ENCODE measurements around the gene XIRP1. TPM values are rescaled to one million over a fixed set of nuclear protein-coding genes. Genes with fewer than 3 reads are reported as not detected.

The XIRP1 gene
- total RNA-seq, 1 donor from 2014 or later: not detected

DNA sequence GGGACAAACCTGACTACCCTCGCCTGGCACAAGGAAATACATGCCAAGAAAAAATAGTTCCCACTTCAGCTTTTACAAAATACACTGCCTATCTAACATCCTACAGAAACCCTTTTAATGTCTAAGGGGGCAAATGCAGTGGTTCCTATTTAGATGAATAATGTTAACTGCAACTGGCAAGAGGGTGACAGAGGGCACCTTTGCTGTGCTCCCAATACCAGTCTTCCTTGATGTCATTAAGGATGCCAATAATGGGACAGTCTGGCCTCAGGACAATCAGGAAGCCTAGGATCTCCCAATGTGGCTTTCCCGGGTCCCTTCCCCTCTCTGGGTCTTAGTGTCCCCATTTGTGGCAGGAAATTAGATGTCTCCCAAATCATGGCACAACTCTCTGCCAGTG lies 53.0 kb downstream of the XIRP1 start:
- peaks cover 17 to 29% of the 10 kb centered on the region in 2 donors for H3K4me1 ChIP-seq
- H3K4me3 ChIP-seq: no peak overlapping the region
- H3K9me3 ChIP-seq: no peaks in the 10 kb centered on the region
- no peaks in the 10 kb centered on the region for H3K27me3 ChIP-seq
- intact Hi-C loops (cut with DNase I): loop anchor here (10.0 kb wide), 1 partner anchor 45 kb away; no protein-coding TSS in a partner anchor
- H3K36me3 ChIP-seq: peaks cover 40 to 55% of the 10 kb centered on the region in 2 donors
- peak overlapping the region; percentile 12 to 24 for H3K27ac ChIP-seq
- no peak for DNase-seq (ENCODE audit: low spot score in 2 of 2)
- TF ChIP-seq, protein P1, sequence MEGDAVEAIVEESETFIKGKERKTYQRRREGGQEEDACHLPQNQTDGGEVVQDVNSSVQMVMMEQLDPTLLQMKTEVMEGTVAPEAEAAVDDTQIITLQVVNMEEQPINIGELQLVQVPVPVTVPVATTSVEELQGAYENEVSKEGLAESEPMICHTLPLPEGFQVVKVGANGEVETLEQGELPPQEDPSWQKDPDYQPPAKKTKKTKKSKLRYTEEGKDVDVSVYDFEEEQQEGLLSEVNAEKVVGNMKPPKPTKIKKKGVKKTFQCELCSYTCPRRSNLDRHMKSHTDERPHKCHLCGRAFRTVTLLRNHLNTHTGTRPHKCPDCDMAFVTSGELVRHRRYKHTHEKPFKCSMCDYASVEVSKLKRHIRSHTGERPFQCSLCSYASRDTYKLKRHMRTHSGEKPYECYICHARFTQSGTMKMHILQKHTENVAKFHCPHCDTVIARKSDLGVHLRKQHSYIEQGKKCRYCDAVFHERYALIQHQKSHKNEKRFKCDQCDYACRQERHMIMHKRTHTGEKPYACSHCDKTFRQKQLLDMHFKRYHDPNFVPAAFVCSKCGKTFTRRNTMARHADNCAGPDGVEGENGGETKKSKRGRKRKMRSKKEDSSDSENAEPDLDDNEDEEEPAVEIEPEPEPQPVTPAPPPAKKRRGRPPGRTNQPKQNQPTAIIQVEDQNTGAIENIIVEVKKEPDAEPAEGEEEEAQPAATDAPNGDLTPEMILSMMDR (IDR thresholded peaks at IDR 0.05): no peak

DNA sequence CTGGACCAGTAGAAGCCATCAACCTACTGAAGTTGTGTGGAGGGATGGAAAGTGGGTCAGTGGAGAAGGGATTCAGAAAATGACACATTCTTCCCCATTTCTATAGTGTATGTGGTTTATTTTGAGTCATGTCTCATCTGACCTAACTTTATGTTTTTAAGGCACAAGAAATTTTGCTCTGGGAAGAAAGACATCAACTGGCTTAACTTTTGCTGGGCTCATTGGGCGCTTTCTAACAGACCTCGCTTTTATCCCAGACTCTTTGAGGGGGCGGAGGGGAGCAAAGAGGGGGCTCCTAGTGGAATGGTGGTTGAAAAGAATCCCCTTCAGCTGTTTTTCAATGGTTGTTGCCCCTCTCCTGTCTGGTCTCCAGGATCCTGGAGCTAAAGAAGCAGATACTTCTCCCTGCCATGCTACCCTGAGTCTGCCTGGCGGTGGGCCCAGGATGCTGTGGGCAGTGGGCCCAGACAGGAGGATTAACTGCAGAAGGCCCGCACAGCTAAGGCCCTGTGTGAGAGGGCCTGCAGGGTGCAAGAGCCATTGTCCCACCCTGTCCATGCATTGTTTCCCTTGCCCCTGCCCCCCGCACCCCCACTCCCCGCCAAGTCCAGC lies 53.5 kb downstream of the XIRP1 start:
- H3K27ac ChIP-seq: peak overlapping the region in 1 of 2 donors; percentile 5
- H3K9me3 ChIP-seq: no peaks in the 10 kb centered on the region
- TF ChIP-seq, protein P1 (IDR thresholded peaks at IDR 0.05): no peak
- no peaks in the 10 kb centered on the region for H3K27me3 ChIP-seq
- peak in 1 of 2 donors; percentile 81 for DNase-seq (ENCODE audit: low spot score in 2 of 2)
- intact Hi-C loops (cut with DNase I): loop anchor here (10.0 kb wide), 1 partner anchor 46 kb away; no protein-coding TSS in a partner anchor
- peaks cover 17 to 29% of the 10 kb centered on the region in 2 donors for H3K4me1 ChIP-seq
- H3K4me3 ChIP-seq: no peak overlapping the region
- H3K36me3 ChIP-seq: peaks cover 35 to 51% of the 10 kb centered on the region in 2 donors

DNA sequence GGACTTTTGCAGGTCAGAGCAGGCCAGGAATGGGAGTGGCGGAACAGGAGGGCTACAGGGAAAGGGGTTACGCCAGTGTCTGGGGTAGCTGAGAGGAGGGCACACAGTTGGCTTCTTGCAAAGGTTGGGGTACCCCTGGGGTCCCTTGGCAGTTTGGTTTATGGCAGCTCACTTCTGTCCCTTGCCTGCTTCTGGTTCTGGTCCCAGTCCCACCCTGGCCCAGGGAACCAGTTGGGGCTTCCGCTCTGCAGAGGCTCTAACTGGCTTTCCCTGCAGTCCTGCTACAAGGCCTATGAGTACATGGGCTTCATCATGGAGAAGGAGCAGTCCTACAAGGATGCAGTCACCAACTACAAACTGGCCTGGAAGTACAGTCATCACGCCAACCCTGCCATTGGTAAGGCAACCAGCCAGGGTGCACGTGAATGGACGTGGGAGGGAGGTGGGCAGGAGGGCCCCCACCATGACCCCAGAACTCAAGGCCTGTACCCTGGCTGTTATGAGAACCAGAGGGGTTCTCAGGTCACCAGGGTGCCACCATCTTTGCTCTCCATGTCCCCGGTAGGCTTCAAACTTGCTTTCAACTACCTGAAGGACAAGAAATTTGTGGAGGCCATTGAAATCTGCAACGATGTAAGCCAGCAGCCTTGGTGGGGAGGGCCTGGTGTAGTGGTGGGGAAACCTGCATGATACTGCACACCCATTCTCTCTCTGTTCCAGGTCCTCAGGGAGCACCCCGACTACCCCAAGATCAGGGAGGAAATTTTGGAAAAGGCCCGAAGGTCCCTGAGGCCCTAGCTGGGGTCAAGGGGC lies 54.2 kb downstream of the XIRP1 start:
- H3K27ac ChIP-seq: no peak overlapping the region
- DNase-seq (ENCODE audit: low spot score in 2 of 2): peak in 1 of 2 donors; percentile 62
- intact Hi-C loops (cut with DNase I): loop anchor here (10.0 kb wide), 1 partner anchor 47 kb away; no protein-coding TSS in a partner anchor
- H3K36me3 ChIP-seq: peaks cover 28 to 48% of the 10 kb centered on the region in 2 donors
- H3K9me3 ChIP-seq: no peaks in the 10 kb centered on the region
- no peak overlapping the region for H3K4me3 ChIP-seq
- peaks cover 17 to 29% of the 10 kb centered on the region in 2 donors for H3K4me1 ChIP-seq
- no peaks in the 10 kb centered on the region for H3K27me3 ChIP-seq
- TF ChIP-seq, protein P1 (IDR thresholded peaks at IDR 0.05): no peak

DNA sequence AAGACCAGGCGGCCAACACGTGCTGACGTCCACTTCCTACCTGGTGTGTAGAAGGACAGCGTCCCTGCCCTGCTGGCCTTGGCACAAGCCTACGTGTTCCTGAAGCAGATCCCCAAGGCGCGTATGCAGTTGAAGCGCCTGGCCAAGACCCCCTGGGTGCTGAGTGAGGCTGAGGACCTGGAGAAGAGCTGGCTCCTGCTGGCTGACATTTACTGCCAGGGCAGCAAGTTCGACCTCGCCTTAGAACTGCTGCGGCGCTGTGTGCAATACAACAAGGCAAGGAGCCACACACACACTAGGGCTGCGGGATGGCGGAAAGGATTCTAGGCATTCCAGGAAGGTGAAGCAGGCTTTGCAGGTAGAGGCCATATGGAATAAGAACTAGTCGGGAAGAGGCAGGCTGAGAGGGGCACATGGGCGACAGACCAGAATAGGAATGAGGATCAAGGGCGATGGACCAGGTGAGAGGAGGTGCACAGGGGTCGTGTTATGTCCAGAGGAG lies 54.9 kb downstream of the XIRP1 start:
- TF ChIP-seq, protein P1 (IDR thresholded peaks at IDR 0.05): no peak
- no peaks in the 10 kb centered on the region for H3K9me3 ChIP-seq
- peaks cover 15 to 27% of the 10 kb centered on the region in 2 donors for H3K4me1 ChIP-seq
- no peaks in the 10 kb centered on the region for H3K27me3 ChIP-seq
- intact Hi-C loops (cut with DNase I): loop anchor here (10.0 kb wide), 1 partner anchor 47 kb away; no protein-coding TSS in a partner anchor
- DNase-seq (ENCODE audit: low spot score in 2 of 2): peak in 1 of 2 donors; percentile 63
- peaks cover 20 to 43% of the 10 kb centered on the region in 2 donors for H3K36me3 ChIP-seq
- H3K4me3 ChIP-seq: no peak overlapping the region
- H3K27ac ChIP-seq: no peak overlapping the region

DNA sequence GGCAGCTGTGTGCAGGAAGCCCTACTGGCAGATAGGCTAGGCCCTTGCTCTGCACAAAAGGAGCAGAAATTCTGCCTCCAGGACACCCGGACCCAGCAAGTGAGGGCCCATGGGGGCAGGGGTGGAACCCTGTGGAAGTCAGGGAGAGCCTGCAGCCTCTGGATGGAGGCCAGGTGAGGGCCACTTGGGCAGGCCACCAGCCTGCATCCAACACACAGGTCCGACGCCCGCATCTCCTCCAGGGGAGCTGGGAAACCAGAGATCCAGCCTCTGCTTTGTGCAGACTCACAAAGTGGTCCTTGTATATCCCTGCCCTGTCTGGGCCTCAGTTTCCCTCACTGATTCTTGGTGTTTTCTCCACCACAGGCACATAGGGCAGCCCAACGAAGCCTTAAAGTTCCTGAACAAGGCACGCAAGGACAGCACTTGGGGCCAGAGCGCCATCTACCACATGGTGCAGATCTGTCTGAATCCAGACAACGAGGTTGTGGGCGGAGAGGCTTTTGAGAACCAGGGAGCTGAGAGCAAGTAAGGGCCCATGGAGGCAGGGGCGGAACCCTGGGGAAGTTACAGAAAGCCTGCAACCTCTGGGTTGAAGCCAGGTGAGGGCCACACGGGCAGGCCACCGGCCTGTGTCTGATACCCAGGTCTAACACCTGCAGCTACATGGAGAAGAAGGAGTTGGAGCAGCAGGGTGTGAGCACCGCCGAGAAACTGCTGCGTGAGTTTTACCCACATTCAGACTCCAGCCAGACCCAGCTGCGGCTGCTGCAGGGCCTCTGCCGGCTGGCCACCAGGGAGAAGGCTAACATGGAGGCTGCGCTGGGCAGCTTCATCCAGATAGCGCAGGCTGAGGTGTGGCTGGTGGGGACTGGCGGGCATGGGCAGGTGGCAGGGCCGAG lies 55.6 kb downstream of the XIRP1 start:
- peaks cover 13 to 35% of the 10 kb centered on the region in 2 donors for H3K36me3 ChIP-seq
- H3K27me3 ChIP-seq: no peaks in the 10 kb centered on the region
- peaks cover 8 to 20% of the 10 kb centered on the region in 2 donors for H3K4me1 ChIP-seq
- TF ChIP-seq, protein P1 (IDR thresholded peaks at IDR 0.05): no peak
- intact Hi-C loops (cut with DNase I): loop anchor here (10.0 kb wide), 1 partner anchor 48 kb away; no protein-coding TSS in a partner anchor
- no peaks in the 10 kb centered on the region for H3K9me3 ChIP-seq
- peak in 1 of 2 donors; percentile 60 for DNase-seq (ENCODE audit: low spot score in 2 of 2)
- no peak overlapping the region for H3K4me3 ChIP-seq
- H3K27ac ChIP-seq: no peak overlapping the region

Data from ascending aorta (tissue), 2 donors.